ENCODE results near the gene CD2.

- TF ChIP-seq CTCF (IDR thresholded peaks at IDR 0.05) (no peak), POLR2AphosphoS5 (IDR thresholded peaks at IDR 0.05) (no peak)
Observed at GRCh38 chr1:116753312-116753711, 918 bp upstream of the CD2 start.
